ENCODE measurements around the gene PCMTD2. TPM values are rescaled to one million over a fixed set of nuclear protein-coding genes. Genes with fewer than 3 reads are reported as not detected.

The PCMTD2 gene
- total and polyA plus RNA-seq, 2 of the 13 experiments (the other 11 are each of a cell fraction or from before 2014, with no cell fraction given): 47.0 to 76.9 TPM

DNA sequence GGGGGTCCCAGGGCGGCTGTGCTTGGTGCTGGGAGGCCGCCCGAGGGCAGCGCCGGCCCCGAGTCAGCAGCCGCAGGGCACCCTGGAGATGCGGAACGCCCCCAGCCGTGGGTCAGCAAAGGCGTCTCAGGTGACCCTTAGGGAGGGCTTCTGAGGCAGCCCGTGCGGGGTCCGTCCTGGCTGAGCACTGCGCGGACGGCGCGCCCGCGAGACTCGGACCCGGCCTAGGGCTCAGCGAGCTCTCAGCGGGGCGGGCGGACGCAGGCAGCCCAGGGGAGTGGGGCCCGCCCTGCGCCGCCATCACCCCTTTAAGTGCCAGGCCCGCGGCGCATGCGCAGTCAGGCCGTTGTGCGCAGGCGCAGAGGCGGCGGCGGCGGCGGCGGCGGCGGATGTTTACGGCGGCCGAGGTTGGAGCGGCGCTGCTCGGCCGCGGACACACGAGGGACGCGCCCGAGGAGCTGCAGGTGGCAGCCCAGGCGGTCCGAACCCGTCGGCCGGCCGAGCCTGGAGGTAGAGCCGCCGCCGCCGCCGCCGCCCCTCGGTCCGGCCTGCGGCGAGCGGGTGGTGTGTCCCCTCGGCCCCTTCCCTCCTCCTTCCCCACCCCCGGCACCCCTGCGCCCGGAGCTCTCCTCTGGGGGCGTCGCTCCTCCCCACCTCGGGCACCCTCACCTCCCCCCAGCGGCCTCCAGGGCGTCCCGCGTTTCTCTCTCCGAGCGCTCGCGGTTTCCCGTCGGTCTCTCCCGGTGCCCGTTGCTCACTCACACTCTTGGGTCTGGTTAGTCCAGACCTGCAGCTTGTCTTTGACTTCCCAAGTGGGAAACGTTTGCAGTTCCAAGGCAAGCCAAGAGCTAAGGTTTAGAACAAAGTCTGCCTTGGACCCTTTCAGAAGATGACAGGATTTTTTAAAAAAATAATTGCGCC, at the start of gene PCMTD2 (continued):
- TF ChIP-seq, protein P1, sequence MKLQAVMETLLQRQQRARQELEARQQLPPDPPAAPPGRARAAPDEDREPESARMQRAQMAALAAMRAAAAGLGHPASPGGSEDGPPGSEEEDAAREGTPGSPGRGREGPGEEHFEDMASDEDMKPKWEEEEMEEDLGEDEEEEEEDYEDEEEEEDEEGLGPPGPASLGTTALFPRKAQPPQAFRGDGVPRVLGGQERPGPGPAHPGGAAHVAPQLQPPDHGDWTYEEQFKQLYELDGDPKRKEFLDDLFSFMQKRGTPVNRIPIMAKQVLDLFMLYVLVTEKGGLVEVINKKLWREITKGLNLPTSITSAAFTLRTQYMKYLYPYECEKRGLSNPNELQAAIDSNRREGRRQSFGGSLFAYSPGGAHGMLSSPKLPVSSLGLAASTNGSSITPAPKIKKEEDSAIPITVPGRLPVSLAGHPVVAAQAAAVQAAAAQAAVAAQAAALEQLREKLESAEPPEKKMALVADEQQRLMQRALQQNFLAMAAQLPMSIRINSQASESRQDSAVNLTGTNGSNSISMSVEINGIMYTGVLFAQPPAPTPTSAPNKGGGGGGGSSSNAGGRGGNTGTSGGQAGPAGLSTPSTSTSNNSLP (IDR thresholded peaks at IDR 0.05; ENCODE audit: low read depth, low read length): no peak
- TF ChIP-seq ZBTB1 (CRISPR knock-in tag; IDR thresholded peaks at IDR 0.05; ENCODE audit: borderline replicate concordance) (no peak), MTF1 (CRISPR knock-in tag; IDR thresholded peaks at IDR 0.05) (no peak), FOXK2 (IDR thresholded peaks at IDR 0.05) (peak; percentile 27; the same call in 1 of the 2 replicates), ZNF20 (CRISPR knock-in tag; IDR thresholded peaks at IDR 0.05) (peak; percentile 61; the same call in 1 of the 2 replicates), NR2F2 (IDR thresholded peaks at IDR 0.05; ENCODE audit: borderline replicate concordance, low read depth) (no peak), ISX (CRISPR knock-in tag; conservative IDR thresholded peaks at IDR 0.05) (peak; percentile 3; the same call in 1 of the 2 replicates), ZNF354B (CRISPR knock-in tag; IDR thresholded peaks at IDR 0.05) (no peak), NFATC3 (CRISPR knock-in tag; IDR thresholded peaks at IDR 0.05) (no peak), HOXA7 (CRISPR knock-in tag; IDR thresholded peaks at IDR 0.05) (no peak), ZSCAN31 (CRISPR knock-in tag; IDR thresholded peaks at IDR 0.05; ENCODE audit: low read depth) (peak; percentile 99), RFX1 (IDR thresholded peaks at IDR 0.05) (no peak), KLF12 (CRISPR knock-in tag; IDR thresholded peaks at IDR 0.05; ENCODE audit: borderline replicate concordance) (no peak), ZNF709 (CRISPR knock-in tag; IDR thresholded peaks at IDR 0.05) (peak; percentile 94), ZNF3 (CRISPR knock-in tag; IDR thresholded peaks at IDR 0.05) (no peak), MLLT10 (CRISPR knock-in tag; IDR thresholded peaks at IDR 0.05) (no peak), SMARCE1 (IDR thresholded peaks at IDR 0.05; ENCODE audit: borderline replicate concordance) (no peak), SP140L (CRISPR knock-in tag; IDR thresholded peaks at IDR 0.05; ENCODE audit: borderline replicate concordance) (no peak), TBX2 (CRISPR knock-in tag; IDR thresholded peaks at IDR 0.05; ENCODE audit: borderline replicate concordance) (peak; percentile 96), JUN (CRISPR knock-in tag; IDR thresholded peaks at IDR 0.05) (peak; percentile 20; the same call in 1 of the 2 replicates), ZNF670 (CRISPR knock-in tag; IDR thresholded peaks at IDR 0.05; ENCODE audit: borderline replicate concordance) (peak; percentile 91; the same call in 1 of the 2 replicates)
- TF ChIP-seq, protein P2, sequence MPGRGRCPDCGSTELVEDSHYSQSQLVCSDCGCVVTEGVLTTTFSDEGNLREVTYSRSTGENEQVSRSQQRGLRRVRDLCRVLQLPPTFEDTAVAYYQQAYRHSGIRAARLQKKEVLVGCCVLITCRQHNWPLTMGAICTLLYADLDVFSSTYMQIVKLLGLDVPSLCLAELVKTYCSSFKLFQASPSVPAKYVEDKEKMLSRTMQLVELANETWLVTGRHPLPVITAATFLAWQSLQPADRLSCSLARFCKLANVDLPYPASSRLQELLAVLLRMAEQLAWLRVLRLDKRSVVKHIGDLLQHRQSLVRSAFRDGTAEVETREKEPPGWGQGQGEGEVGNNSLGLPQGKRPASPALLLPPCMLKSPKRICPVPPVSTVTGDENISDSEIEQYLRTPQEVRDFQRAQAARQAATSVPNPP (CRISPR knock-in tag; IDR thresholded peaks at IDR 0.05): 0 out of 2 replicates have a peak, but pooled peaks have one; percentile 65
- TF ChIP-seq, protein P3, sequence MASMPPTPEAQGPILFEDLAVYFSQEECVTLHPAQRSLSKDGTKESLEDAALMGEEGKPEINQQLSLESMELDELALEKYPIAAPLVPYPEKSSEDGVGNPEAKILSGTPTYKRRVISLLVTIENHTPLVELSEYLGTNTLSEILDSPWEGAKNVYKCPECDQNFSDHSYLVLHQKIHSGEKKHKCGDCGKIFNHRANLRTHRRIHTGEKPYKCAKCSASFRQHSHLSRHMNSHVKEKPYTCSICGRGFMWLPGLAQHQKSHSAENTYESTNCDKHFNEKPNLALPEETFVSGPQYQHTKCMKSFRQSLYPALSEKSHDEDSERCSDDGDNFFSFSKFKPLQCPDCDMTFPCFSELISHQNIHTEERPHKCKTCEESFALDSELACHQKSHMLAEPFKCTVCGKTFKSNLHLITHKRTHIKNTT (CRISPR knock-in tag; IDR thresholded peaks at IDR 0.05): 0 out of 2 replicates have a peak, but pooled peaks have one; percentile 51
- TF ChIP-seq, protein P4, sequence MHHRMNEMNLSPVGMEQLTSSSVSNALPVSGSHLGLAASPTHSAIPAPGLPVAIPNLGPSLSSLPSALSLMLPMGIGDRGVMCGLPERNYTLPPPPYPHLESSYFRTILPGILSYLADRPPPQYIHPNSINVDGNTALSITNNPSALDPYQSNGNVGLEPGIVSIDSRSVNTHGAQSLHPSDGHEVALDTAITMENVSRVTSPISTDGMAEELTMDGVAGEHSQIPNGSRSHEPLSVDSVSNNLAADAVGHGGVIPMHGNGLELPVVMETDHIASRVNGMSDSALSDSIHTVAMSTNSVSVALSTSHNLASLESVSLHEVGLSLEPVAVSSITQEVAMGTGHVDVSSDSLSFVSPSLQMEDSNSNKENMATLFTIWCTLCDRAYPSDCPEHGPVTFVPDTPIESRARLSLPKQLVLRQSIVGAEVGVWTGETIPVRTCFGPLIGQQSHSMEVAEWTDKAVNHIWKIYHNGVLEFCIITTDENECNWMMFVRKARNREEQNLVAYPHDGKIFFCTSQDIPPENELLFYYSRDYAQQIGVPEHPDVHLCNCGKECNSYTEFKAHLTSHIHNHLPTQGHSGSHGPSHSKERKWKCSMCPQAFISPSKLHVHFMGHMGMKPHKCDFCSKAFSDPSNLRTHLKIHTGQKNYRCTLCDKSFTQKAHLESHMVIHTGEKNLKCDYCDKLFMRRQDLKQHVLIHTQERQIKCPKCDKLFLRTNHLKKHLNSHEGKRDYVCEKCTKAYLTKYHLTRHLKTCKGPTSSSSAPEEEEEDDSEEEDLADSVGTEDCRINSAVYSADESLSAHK (CRISPR knock-in tag; IDR thresholded peaks at IDR 0.05; ENCODE audit: borderline replicate concordance): no peak
